Lung (tissue), 12 donors: ENCODE data around the gene COBLL1. TPM values are rescaled to one million over a fixed set of nuclear protein-coding genes. Genes with fewer than 3 reads are reported as not detected.

Experiments used
- ATAC-seq: fragments of 200-7000 bp; cut with Tn5 transposase; one replicate; pipeline ENCODE4 v1.9.1; 2020; ENCODE audit warnings: moderate number of reproducible peaks; ENCODE audit not compliant: insufficient read depth, low FRiP score
- DNase-seq, 3 donors: peaks; one replicate each; pipeline ENCODE4 v3.0.0-alpha.2; 2013 to 2017
- H3K27ac ChIP-seq, 2 donors: one replicate each; pipeline ENCODE4 v1.5.1; 2013; ENCODE audit warnings: mild to moderate bottlenecking in 2 of 2, moderate library complexity in 2 of 2, control low read depth in 1 of 2, inconsistent platforms in 1 of 2, low read depth in 1 of 2, low read length in 1 of 2
- H3K27me3 ChIP-seq, 3 donors: one replicate each; pipeline ENCODE4 v1.5.1; 2013; ENCODE audit warnings: low read length in 2 of 3; ENCODE audit not compliant: control insufficient read depth in 3 of 3, insufficient read depth in 3 of 3
- H3K36me3 ChIP-seq, 4 donors: one replicate each; pipeline ENCODE4 v1.5.1; 2013; ENCODE audit warnings: low read length in 4 of 4, mild to moderate bottlenecking in 1 of 4, moderate library complexity in 1 of 4; ENCODE audit not compliant: control insufficient read depth in 4 of 4, insufficient read depth in 4 of 4
- H3K4me1 ChIP-seq, 5 donors: one replicate each; pipeline ENCODE4 v1.5.1; 2013; ENCODE audit warnings: low read length in 5 of 5, mild to moderate bottlenecking in 2 of 5, moderate library complexity in 1 of 5; ENCODE audit not compliant: control insufficient read depth in 5 of 5, insufficient read depth in 5 of 5
- H3K4me3 ChIP-seq: one replicate; pipeline ENCODE4 v1.5.1; 2013; ENCODE audit warnings: mild to moderate bottlenecking, control low read depth, moderate library complexity
- H3K9ac ChIP-seq, 2 donors: one replicate each; pipeline ENCODE4 v1.5.1; 2013; ENCODE audit warnings: low read length in 2 of 2, control low read depth in 1 of 2; ENCODE audit not compliant: insufficient read depth in 1 of 2
- H3K9me3 ChIP-seq, 4 donors: one replicate each; pipeline ENCODE4 v1.5.1; 2013; ENCODE audit warnings: low read length in 3 of 4, mild to moderate bottlenecking in 1 of 4, moderate library complexity in 1 of 4; ENCODE audit not compliant: control insufficient read depth in 4 of 4, insufficient read depth in 3 of 4
- CTCF ChIP-seq: IDR thresholded peaks from 2 replicates; pipeline ENCODE4 v1.5.1; 2012; ENCODE audit warnings: mild to moderate bottlenecking; ENCODE audit errors: control extremely low read depth, extremely low read depth
- WGBS, 2 donors: extraction: QIAGEN DNeasy Blood & Tissue Kit; methylation state at CpG; one replicate each; pipeline ENCODE4 v1.1.7; 2013; 5-methylcytosine and 5-hydroxymethylcytosine counted together
- polyA plus RNA-seq, 2 donors: library from polyadenylated mRNA; stranded (reverse); fragments of 200-250 nt; gene quantifications; one replicate each; pipeline ENCODE4 v1.2.1, GENCODE V29; 2013
- total RNA-seq, 2 donors: library from RNA; depleted of rRNA in 1 of 2; stranded (reverse); fragments of >200 nt in 1 of 2; gene quantifications; one replicate each; pipeline ENCODE4 v1.2.1, GENCODE V29; 2014 to 2021
- donor health status: control.
- donor health status: control.
- donor health status: Bipolar disorder and iron deficiency.
- donor health status: healthy.
- donor health status: DM: yes; HTN: yes; CAD: no.

Gene COBLL1
- total and polyA plus RNA-seq, 4 donors: 13.0 to 86.5 (median 53.7) TPM

DNA sequence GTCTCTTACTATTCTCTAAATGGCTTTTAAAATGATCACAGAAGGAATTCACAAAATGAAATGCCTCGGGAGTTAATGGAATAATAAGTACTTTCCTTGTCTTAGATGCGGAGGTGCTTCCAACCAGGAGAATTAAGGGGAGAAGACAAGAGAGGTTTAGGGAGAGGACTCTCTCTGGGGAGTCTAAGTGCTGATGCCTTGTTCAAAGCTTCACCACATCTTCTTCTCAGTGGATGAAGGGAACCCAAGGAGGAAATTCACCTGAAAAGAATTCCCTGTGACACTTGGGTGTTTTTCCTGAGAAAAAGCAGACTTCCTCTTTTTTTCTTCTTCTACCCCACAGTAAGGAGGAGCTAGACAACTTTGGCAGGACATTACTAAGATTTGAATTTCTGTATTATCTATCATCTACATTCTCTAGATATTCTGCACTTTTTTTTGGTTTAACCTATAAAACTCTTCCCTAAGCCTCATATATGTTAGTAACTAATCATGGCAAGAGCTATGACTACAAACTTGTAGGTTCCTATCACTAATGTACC lies 150.2 kb downstream of the COBLL1 start:
- no peak overlapping the region for H3K9ac ChIP-seq
- 96 to 98% methylated on average over 2 of the region's 2 CpGs for WGBS, 2 donors

DNA sequence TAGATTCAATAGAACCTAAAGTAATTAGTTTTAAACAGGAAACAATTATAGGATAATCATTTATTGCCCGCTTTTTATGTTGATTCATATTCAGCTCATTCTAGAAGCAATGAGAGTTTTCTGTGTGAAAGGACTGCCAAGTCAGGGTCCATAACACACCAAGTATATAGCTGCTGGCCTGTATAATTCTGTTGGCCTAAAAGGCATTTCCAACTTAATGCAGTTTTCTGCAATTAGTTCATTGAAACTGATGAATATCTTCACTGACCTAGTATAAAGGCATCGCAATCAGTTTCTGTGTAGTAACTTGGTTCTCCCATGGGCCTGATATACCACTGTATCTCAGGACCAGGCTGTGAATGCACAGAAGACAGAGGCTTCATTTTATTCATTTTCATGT lies 151.3 kb downstream of the COBLL1 start:
- no peak overlapping the region for H3K27ac ChIP-seq
- DNase-seq (no peak), ATAC-seq (no peak)
- no peak for TF ChIP-seq CTCF
- H3K4me1 ChIP-seq: peaks cover 0 to 4% (median 0%) of the 10 kb centered on the region in 5 donors
- peaks cover 0 to 2% (median 0%) of the 10 kb centered on the region in 4 donors for H3K9me3 ChIP-seq
- no peaks in the 10 kb centered on the region for H3K27me3 ChIP-seq
- no peak overlapping the region for H3K9ac ChIP-seq
- no peak overlapping the region for H3K4me3 ChIP-seq
- WGBS, 2 donors: 96 to 99% methylated on average over 2 of the region's 2 CpGs
- peaks cover 0 to 24% (median 6%) of the 10 kb centered on the region in 4 donors for H3K36me3 ChIP-seq

More for the DNA sequence above, 150.2 kb downstream of the COBLL1 start:
- peaks cover 0 to 4% (median 0%) of the 10 kb centered on the region in 5 donors for H3K4me1 ChIP-seq
- H3K36me3 ChIP-seq: peaks cover 0 to 26% (median 6%) of the 10 kb centered on the region in 4 donors
- H3K27me3 ChIP-seq: no peaks in the 10 kb centered on the region
- DNase-seq: no peak
- ATAC-seq: no peak
- no peak overlapping the region for H3K27ac ChIP-seq
- no peak overlapping the region for H3K4me3 ChIP-seq
- TF ChIP-seq CTCF: no peak
- H3K9me3 ChIP-seq: peaks cover 0 to 2% (median 0%) of the 10 kb centered on the region in 4 donors

GRCh38 chr2:164688896-164689419 lies 152.7 kb downstream of the COBLL1 start:
- no peaks in the 10 kb centered on the region for H3K4me1 ChIP-seq
- H3K36me3 ChIP-seq: peaks cover 0 to 13% (median 3%) of the 10 kb centered on the region in 4 donors
- no peak overlapping the region for H3K9ac ChIP-seq
- H3K9me3 ChIP-seq: peaks cover 0 to 2% (median 0%) of the 10 kb centered on the region in 4 donors
- DNase-seq (no peak), ATAC-seq (no peak)
- TF ChIP-seq CTCF: no peak
- 88 to 93% methylated on average over 1 of the region's 1 CpG for WGBS, 2 donors
- no peak overlapping the region for H3K4me3 ChIP-seq
- no peak overlapping the region for H3K27ac ChIP-seq
- H3K27me3 ChIP-seq: no peaks in the 10 kb centered on the region
